HepG2 (cell line): ENCODE data around the gene DCDC2. TPM values are rescaled to one million over a fixed set of nuclear protein-coding genes. Genes with fewer than 3 reads are reported as not detected.

Source experiments
- ARID3A ChIP-seq: IDR thresholded peaks from 2 replicates; pipeline ENCODE4 v1.6.1; 2012; ENCODE audit warnings: low read depth, low read length, improper control_type of control experiment
- ARID5B ChIP-seq: IDR thresholded peaks from 2 replicates; pipeline ENCODE4 v1.4.0; 2020; ENCODE audit warnings: mild to moderate bottlenecking, missing genetic modification reagents
- FOXJ3 ChIP-seq: sonication (generic); formaldehyde crosslinking; IDR thresholded peaks from 2 replicates; pipeline ENCODE4 v1.4.0; 2020; ENCODE audit warnings: missing genetic modification reagents, mild to moderate bottlenecking, borderline replicate concordance
- GFI1 ChIP-seq: sonication (generic); formaldehyde crosslinking; IDR thresholded peaks from 2 replicates; pipeline ENCODE4 v1.5.0; 2020; ENCODE audit warnings: missing genetic modification reagents, mild to moderate bottlenecking, borderline replicate concordance
- NFIC ChIP-seq: IDR thresholded peaks from 2 replicates; pipeline ENCODE4 v1.6.1; 2012; ENCODE audit warnings: mild to moderate bottlenecking, low read length, inconsistent platforms
- ZBTB42 ChIP-seq: sonication (generic); formaldehyde crosslinking; IDR thresholded peaks from 2 replicates; pipeline ENCODE4 v1.5.0; 2020; ENCODE audit warnings: mild to moderate bottlenecking, missing genetic modification reagents
- ZMYM4 ChIP-seq: sonication (generic); formaldehyde crosslinking; IDR thresholded peaks from 2 replicates; pipeline ENCODE4 v1.8.1; 2023; ENCODE audit warnings: mild to moderate bottlenecking, missing genetic modification reagents
- ZNF687 ChIP-seq: sonication (generic); formaldehyde crosslinking; IDR thresholded peaks from 2 replicates; pipeline ENCODE4 v1.5.1; 2020; ENCODE audit warnings: mild to moderate bottlenecking, missing genetic modification reagents, moderate library complexity
- ZNF883 ChIP-seq: sonication (generic); formaldehyde crosslinking; IDR thresholded peaks from 2 replicates; pipeline ENCODE4 v1.5.1; 2020; ENCODE audit warnings: mild to moderate bottlenecking, missing genetic modification reagents; ENCODE audit errors: not compliant biosample characterization
- polyA plus RNA-seq, 8 experiments: library from polyadenylated mRNA; depleted of rRNA in 3 of 8; stranded (reverse) in 7 of 8; unstranded in 1 of 8; fragments of >200 nt; fragmentation: Illumina TruSeq in 4 of 8; extraction: Trizol in 4 of 8; gene quantifications; 2 replicates each; pipeline versions ENCODE4 v1.2.1 to v1.2.3, GENCODE V29; 2011 to 2016; ENCODE audit warnings: low read depth in 4 of 8, missing spikeins in 1 of 8, mixed read lengths in 1 of 8; ENCODE audit not compliant: insufficient read depth in 1 of 8
- total RNA-seq, 5 experiments: library from RNA; depleted of rRNA; stranded (reverse); fragments of >200 nt; fragmentation: Illumina TruSeq; extraction: Trizol; gene quantifications; 2 replicates each; pipeline ENCODE4 v1.2.3, GENCODE V29; 2016; ENCODE audit warnings: low read depth in 1 of 5
- TF ChIP-seq, protein P1 (sequence below): sonication (generic); formaldehyde crosslinking; IDR thresholded peaks from 2 replicates; pipeline ENCODE4 v1.5.1; 2020; ENCODE audit warnings: mild to moderate bottlenecking, missing genetic modification reagents, borderline replicate concordance
- TF ChIP-seq, protein P2 (sequence below): sonication (generic); formaldehyde crosslinking; IDR thresholded peaks from 2 replicates; pipeline ENCODE4 v1.8.0; 2022; ENCODE audit warnings: missing genetic modification reagents, low read depth, mild to moderate bottlenecking, borderline replicate concordance

The DCDC2 gene
- total and polyA plus RNA-seq, 2 of the 13 experiments (the other 11 are each of a cell fraction or from before 2014, with no cell fraction given), result 9.0 to 36.2 TPM

DNA sequence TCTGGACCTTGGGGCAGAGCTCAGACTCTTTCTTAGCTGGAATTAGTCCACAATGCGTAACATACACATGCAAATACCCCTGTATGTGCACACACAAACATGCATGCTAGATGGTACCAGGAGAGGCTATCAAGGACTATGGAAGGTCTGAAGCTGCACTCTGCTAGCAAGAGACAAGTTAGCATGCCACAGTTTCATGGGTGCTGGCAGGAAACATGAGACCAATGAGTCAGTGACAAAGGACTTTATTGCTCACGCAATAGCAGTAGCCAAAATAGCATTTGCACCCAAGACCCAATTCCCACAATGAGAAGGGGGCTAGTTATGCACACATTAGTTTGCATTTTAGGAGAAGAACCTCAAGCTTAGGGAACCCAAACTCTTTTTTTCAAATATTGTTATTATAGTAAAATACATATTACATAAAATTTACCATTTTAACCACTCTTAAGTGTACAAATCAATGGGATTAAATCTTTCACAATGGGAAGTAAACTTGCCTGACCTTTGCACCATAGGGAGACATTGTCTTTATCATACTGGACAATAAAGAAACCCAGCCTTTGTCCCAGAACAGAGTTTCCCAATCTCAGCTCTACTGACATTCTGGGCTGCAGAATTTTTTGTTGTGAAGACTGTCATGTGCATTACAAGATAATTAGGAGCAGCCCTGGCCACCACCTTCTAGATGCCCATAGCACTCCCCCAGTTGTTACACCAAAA lies 162.7 kb downstream of the DCDC2 start (continued):
- TF ChIP-seq FOXJ3 (CRISPR knock-in tag) (peak; percentile 39; the same call in 1 of the 2 replicates), ZNF687 (CRISPR knock-in tag) (no peak), ARID3A (peak; percentile 75), ZNF883 (no peak), ARID5B (peak; percentile 89), ZBTB42 (no peak), GFI1 (CRISPR knock-in tag) (0 out of 2 replicates have a peak, but pooled peaks have one; percentile 38), ZMYM4 (CRISPR knock-in tag) (0 out of 2 replicates have a peak, but pooled peaks have one; percentile 20), NFIC (peak; percentile 42; the same call in 1 of the 2 replicates)
- TF ChIP-seq, protein P1, sequence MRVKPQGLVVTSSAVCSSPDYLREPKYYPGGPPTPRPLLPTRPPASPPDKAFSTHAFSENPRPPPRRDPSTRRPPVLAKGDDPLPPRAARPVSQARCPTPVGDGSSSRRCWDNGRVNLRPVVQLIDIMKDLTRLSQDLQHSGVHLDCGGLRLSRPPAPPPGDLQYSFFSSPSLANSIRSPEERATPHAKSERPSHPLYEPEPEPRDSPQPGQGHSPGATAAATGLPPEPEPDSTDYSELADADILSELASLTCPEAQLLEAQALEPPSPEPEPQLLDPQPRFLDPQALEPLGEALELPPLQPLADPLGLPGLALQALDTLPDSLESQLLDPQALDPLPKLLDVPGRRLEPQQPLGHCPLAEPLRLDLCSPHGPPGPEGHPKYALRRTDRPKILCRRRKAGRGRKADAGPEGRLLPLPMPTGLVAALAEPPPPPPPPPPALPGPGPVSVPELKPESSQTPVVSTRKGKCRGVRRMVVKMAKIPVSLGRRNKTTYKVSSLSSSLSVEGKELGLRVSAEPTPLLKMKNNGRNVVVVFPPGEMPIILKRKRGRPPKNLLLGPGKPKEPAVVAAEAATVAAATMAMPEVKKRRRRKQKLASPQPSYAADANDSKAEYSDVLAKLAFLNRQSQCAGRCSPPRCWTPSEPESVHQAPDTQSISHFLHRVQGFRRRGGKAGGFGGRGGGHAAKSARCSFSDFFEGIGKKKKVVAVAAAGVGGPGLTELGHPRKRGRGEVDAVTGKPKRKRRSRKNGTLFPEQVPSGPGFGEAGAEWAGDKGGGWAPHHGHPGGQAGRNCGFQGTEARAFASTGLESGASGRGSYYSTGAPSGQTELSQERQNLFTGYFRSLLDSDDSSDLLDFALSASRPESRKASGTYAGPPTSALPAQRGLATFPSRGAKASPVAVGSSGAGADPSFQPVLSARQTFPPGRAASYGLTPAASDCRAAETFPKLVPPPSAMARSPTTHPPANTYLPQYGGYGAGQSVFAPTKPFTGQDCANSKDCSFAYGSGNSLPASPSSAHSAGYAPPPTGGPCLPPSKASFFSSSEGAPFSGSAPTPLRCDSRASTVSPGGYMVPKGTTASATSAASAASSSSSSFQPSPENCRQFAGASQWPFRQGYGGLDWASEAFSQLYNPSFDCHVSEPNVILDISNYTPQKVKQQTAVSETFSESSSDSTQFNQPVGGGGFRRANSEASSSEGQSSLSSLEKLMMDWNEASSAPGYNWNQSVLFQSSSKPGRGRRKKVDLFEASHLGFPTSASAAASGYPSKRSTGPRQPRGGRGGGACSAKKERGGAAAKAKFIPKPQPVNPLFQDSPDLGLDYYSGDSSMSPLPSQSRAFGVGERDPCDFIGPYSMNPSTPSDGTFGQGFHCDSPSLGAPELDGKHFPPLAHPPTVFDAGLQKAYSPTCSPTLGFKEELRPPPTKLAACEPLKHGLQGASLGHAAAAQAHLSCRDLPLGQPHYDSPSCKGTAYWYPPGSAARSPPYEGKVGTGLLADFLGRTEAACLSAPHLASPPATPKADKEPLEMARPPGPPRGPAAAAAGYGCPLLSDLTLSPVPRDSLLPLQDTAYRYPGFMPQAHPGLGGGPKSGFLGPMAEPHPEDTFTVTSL (CRISPR knock-in tag), result peak; percentile 72; the same call in 1 of the 2 replicates
- TF ChIP-seq, protein P2, sequence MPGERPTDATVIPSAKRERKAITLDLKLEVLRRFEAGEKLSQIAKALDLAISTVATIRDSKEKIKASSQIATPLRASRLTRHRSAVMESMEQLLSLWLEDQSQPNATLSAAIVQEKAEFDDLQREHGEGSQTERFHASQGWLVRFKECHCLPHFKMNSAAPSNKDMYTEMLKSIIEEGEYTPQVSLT (CRISPR knock-in tag), result no peak
